ENCODE measurements around the gene GZMB.
A peak's percentile ranks its signal among the peaks of the same experiment; 100 is the strongest.
"Not testable (repeated sequence)": the region's sequence is repeated elsewhere in the genome, so short reads cannot be mapped to it uniquely, and the experiment has no call there.

The GZMB gene

GRCh38 chr14:24662753-24663152, 28.8 kb upstream of the GZMB start:
- no peaks in the 10 kb centered on the region for H3K9me3 Mint-ChIP-seq
- H3K36me3 Mint-ChIP-seq (ENCODE audit: low read depth) = no peaks in the 10 kb centered on the region
- peaks cover 2% of the 10 kb centered on the region for H3K27me3 Mint-ChIP-seq
- H3K4me1 Mint-ChIP-seq (ENCODE audit: low read depth) = peaks cover 48% of the 10 kb centered on the region
- H3K27ac Mint-ChIP-seq = no peak overlapping the region
- no peak overlapping the region for H3K4me3 Mint-ChIP-seq
- intact Hi-C loops (cut with micrococcal nuclease) = no loop called here

- H3K4me3 Mint-ChIP-seq = no peak overlapping the region
- no peak overlapping the region for H3K27ac Mint-ChIP-seq
- H3K9me3 Mint-ChIP-seq = no peaks in the 10 kb centered on the region
- peaks cover 42% of the 10 kb centered on the region for H3K4me1 Mint-ChIP-seq (ENCODE audit: low read depth)
- no peaks in the 10 kb centered on the region for H3K36me3 Mint-ChIP-seq (ENCODE audit: low read depth)
- peaks cover 2% of the 10 kb centered on the region for H3K27me3 Mint-ChIP-seq
- intact Hi-C loops (cut with micrococcal nuclease) = no loop called here
Observed at GRCh38 chr14:24659916-24660570, 26.1 kb upstream of the GZMB start.

GRCh38 chr14:24648361-24648760, 14.4 kb upstream of the GZMB start:
- H3K4me1 Mint-ChIP-seq (ENCODE audit: low read depth); H3K4me3 Mint-ChIP-seq; H3K36me3 Mint-ChIP-seq (ENCODE audit: low read depth); H3K27ac Mint-ChIP-seq; H3K27me3 Mint-ChIP-seq; intact Hi-C loops (cut with micrococcal nuclease): not testable (repeated sequence)
- H3K9me3 Mint-ChIP-seq = peaks cover 12% of the 10 kb centered on the region

- H3K27me3 Mint-ChIP-seq = no peaks in the 10 kb centered on the region
- no peak overlapping the region for H3K27ac Mint-ChIP-seq
- no peak overlapping the region for H3K4me3 Mint-ChIP-seq
- peaks cover 7% of the 10 kb centered on the region for H3K4me1 Mint-ChIP-seq (ENCODE audit: low read depth)
- H3K9me3 Mint-ChIP-seq = no peaks in the 10 kb centered on the region
- intact Hi-C loops (cut with micrococcal nuclease) = no loop called here
- H3K36me3 Mint-ChIP-seq (ENCODE audit: low read depth) = no peaks in the 10 kb centered on the region
Observed at GRCh38 chr14:24639905-24640304, 5.9 kb upstream of the GZMB start.

- intact Hi-C loops (cut with micrococcal nuclease) = no loop called here
- Mint-ChIP-seq H3K9me3 (no peaks in the 10 kb centered on the region), H3K27ac (no peak overlapping the region), H3K4me3 (no peak overlapping the region), H3K4me1 (ENCODE audit: low read depth) (peaks cover 7% of the 10 kb centered on the region), H3K36me3 (ENCODE audit: low read depth) (no peaks in the 10 kb centered on the region), H3K27me3 (no peaks in the 10 kb centered on the region)
Observed at GRCh38 chr14:24639270-24639669, 5.3 kb upstream of the GZMB start.

- Mint-ChIP-seq H3K9me3 (no peaks in the 10 kb centered on the region), H3K27ac (no peak overlapping the region), H3K36me3 (ENCODE audit: low read depth) (no peaks in the 10 kb centered on the region), H3K4me1 (ENCODE audit: low read depth) (no peaks in the 10 kb centered on the region), H3K4me3 (no peak overlapping the region), H3K27me3 (no peaks in the 10 kb centered on the region)
- intact Hi-C loops (cut with micrococcal nuclease) = no loop called here
Observed at GRCh38 chr14:24633353-24633752, 637 bp downstream of the GZMB start.

- Mint-ChIP-seq H3K4me1 (ENCODE audit: low read depth) (no peaks in the 10 kb centered on the region), H3K36me3 (ENCODE audit: low read depth) (no peaks in the 10 kb centered on the region), H3K27ac (no peak overlapping the region), H3K4me3 (no peak overlapping the region), H3K27me3 (no peaks in the 10 kb centered on the region), H3K9me3 (no peaks in the 10 kb centered on the region)
- intact Hi-C loops (cut with micrococcal nuclease) = no loop called here
Observed at GRCh38 chr14:24632761-24633160, 1.2 kb downstream of the GZMB start.

- Mint-ChIP-seq H3K9me3 (no peaks in the 10 kb centered on the region), H3K4me1 (ENCODE audit: low read depth) (no peaks in the 10 kb centered on the region), H3K27ac (no peak overlapping the region), H3K36me3 (ENCODE audit: low read depth) (no peaks in the 10 kb centered on the region), H3K4me3 (no peak overlapping the region), H3K27me3 (no peaks in the 10 kb centered on the region)
- intact Hi-C loops (cut with micrococcal nuclease) = no loop called here
Observed at GRCh38 chr14:24632336-24632735, 1.7 kb downstream of the GZMB start.

GRCh38 chr14:24631749-24632335, 2.1 kb downstream of the GZMB start:
- no peaks in the 10 kb centered on the region for H3K27me3 Mint-ChIP-seq
- no peaks in the 10 kb centered on the region for H3K9me3 Mint-ChIP-seq
- H3K27ac Mint-ChIP-seq = no peak overlapping the region
- H3K4me3 Mint-ChIP-seq = no peak overlapping the region
- H3K36me3 Mint-ChIP-seq (ENCODE audit: low read depth) = no peaks in the 10 kb centered on the region
- H3K4me1 Mint-ChIP-seq (ENCODE audit: low read depth) = no peaks in the 10 kb centered on the region
- intact Hi-C loops (cut with micrococcal nuclease) = no loop called here

GRCh38 chr14:24630872-24631477, 3.0 kb downstream of the GZMB start:
- intact Hi-C loops (cut with micrococcal nuclease) = no loop called here
- Mint-ChIP-seq H3K4me1 (ENCODE audit: low read depth) (no peaks in the 10 kb centered on the region), H3K9me3 (no peaks in the 10 kb centered on the region)

GRCh38 chr14:24630087-24630871, 3.7 kb downstream of the GZMB start:
- H3K4me1 Mint-ChIP-seq (ENCODE audit: low read depth) = no peaks in the 10 kb centered on the region
- H3K27ac Mint-ChIP-seq = no peak overlapping the region
- H3K36me3 Mint-ChIP-seq (ENCODE audit: low read depth) = no peaks in the 10 kb centered on the region
- H3K4me3 Mint-ChIP-seq = no peak overlapping the region
- no peaks in the 10 kb centered on the region for H3K27me3 Mint-ChIP-seq
- intact Hi-C loops (cut with micrococcal nuclease) = no loop called here
- H3K9me3 Mint-ChIP-seq = no peaks in the 10 kb centered on the region

More at GRCh38 chr14:24630872-24631477, 3.0 kb downstream of the GZMB start:
- no peaks in the 10 kb centered on the region for H3K36me3 Mint-ChIP-seq (ENCODE audit: low read depth)
- H3K27me3 Mint-ChIP-seq = no peaks in the 10 kb centered on the region
- no peak overlapping the region for H3K4me3 Mint-ChIP-seq
- no peak overlapping the region for H3K27ac Mint-ChIP-seq

- no peaks in the 10 kb centered on the region for H3K4me1 Mint-ChIP-seq (ENCODE audit: low read depth)
- H3K27ac Mint-ChIP-seq = no peak overlapping the region
- H3K36me3 Mint-ChIP-seq (ENCODE audit: low read depth) = no peaks in the 10 kb centered on the region
Observed at GRCh38 chr14:24629521-24629920, 4.5 kb downstream of the GZMB start.

GRCh38 chr14:24613747-24614146, 20.2 kb downstream of the GZMB start:
- no peak overlapping the region for H3K4me3 Mint-ChIP-seq
- peaks cover 10% of the 10 kb centered on the region for H3K9me3 Mint-ChIP-seq
- intact Hi-C loops (cut with micrococcal nuclease) = no loop called here
- H3K27ac Mint-ChIP-seq = no peak overlapping the region
- peaks cover 26% of the 10 kb centered on the region for H3K4me1 Mint-ChIP-seq (ENCODE audit: low read depth)
- no peaks in the 10 kb centered on the region for H3K27me3 Mint-ChIP-seq
- H3K36me3 Mint-ChIP-seq (ENCODE audit: low read depth) = no peaks in the 10 kb centered on the region

More at GRCh38 chr14:24629521-24629920, 4.5 kb downstream of the GZMB start:
- H3K27me3 Mint-ChIP-seq = no peaks in the 10 kb centered on the region
- intact Hi-C loops (cut with micrococcal nuclease) = no loop called here
- H3K9me3 Mint-ChIP-seq = no peaks in the 10 kb centered on the region
- no peak overlapping the region for H3K4me3 Mint-ChIP-seq

GRCh38 chr14:24613241-24613640, 20.7 kb downstream of the GZMB start:
- Mint-ChIP-seq H3K9me3 (peaks cover 10% of the 10 kb centered on the region), H3K4me1 (ENCODE audit: low read depth) (peaks cover 28% of the 10 kb centered on the region), H3K27me3 (no peaks in the 10 kb centered on the region), H3K4me3 (no peak overlapping the region), H3K27ac (peak overlapping the region; percentile 21), H3K36me3 (ENCODE audit: low read depth) (no peaks in the 10 kb centered on the region)
- intact Hi-C loops (cut with micrococcal nuclease) = no loop called here

Data from dendritic cell treated with granulocyte-macrophage colony-stimulating factor and Interleukin-4, amounts not matched to agents 40 ng/mL and 50 ng/mL, for 4 days (primary cell).